ENCODE measurements around the gene ADAP1. TPM values are rescaled to one million over a fixed set of nuclear protein-coding genes. Genes with fewer than 3 reads are reported as not detected.
"Not testable (repeated sequence)": the region's sequence is repeated elsewhere in the genome, so short reads cannot be mapped to it uniquely, and the experiment has no call there.

The ADAP1 gene
- total and polyA plus RNA-seq, 7 donors: 11.4 to 157 (median 72.6) TPM

DNA sequence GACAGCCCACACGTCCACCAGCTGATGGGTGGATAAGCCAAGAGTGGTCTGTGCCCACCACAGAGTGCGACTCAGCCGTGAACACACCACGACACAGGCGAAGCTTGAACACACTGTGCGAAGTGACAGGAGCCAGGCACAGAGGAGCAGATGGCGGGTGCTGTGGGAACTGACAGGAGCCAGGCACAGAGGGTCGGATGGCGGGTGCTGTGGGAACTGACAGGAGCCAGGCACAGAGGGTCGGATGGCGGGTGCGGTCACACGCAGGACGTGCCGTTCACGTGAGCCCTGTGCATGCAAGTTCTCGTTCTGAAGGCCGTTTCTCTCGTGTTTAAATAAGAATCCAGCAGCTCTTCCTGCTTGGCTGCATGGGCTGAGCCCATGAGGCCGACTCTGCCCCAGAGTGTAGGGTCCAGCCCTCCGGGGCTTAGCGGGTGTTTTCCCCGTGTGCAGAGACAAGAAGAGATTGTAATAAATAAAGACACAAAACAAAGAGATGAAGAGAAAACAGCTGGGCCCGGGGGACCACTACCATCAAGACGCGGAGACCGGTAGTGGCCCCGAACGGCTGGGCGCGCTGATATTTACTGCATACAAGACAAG lies 5.9 kb upstream of the ADAP1 start:
- Histone ChIP-seq H3K4me1 (peaks cover 0 to 64% (median 45%) of the 10 kb centered on the region in 4 donors), H3K27me3 (no peaks in the 10 kb centered on the region), H3K27ac (peak overlapping the region in 3 of 4 donors; percentile 3 to 81 (median 75)), H3K36me3 (no peaks in the 10 kb centered on the region), H3K4me3 (peak overlapping the region in 1 of 4 donors; percentile 8), H3K9me3 (no peaks in the 10 kb centered on the region)
- peak; percentile 73 for DNase-seq
- TF ChIP-seq, protein P1, sequence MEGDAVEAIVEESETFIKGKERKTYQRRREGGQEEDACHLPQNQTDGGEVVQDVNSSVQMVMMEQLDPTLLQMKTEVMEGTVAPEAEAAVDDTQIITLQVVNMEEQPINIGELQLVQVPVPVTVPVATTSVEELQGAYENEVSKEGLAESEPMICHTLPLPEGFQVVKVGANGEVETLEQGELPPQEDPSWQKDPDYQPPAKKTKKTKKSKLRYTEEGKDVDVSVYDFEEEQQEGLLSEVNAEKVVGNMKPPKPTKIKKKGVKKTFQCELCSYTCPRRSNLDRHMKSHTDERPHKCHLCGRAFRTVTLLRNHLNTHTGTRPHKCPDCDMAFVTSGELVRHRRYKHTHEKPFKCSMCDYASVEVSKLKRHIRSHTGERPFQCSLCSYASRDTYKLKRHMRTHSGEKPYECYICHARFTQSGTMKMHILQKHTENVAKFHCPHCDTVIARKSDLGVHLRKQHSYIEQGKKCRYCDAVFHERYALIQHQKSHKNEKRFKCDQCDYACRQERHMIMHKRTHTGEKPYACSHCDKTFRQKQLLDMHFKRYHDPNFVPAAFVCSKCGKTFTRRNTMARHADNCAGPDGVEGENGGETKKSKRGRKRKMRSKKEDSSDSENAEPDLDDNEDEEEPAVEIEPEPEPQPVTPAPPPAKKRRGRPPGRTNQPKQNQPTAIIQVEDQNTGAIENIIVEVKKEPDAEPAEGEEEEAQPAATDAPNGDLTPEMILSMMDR (IDR thresholded peaks at IDR 0.05): no peak
- TF ChIP-seq EP300 (IDR thresholded peaks at IDR 0.05): peak in 1 of 4 donors; percentile 5
- no peak for TF ChIP-seq POLR2A (IDR thresholded peaks at IDR 0.05)
- peak in 1 of 4 donors; percentile 55 for TF ChIP-seq POLR2AphosphoS5 (IDR thresholded peaks at IDR 0.05)
- intact Hi-C loops (cut with DNase I): no loop called here
- 75 to 76% methylated on average over 31 of the region's 31 CpGs for WGBS, 2 donors

DNA sequence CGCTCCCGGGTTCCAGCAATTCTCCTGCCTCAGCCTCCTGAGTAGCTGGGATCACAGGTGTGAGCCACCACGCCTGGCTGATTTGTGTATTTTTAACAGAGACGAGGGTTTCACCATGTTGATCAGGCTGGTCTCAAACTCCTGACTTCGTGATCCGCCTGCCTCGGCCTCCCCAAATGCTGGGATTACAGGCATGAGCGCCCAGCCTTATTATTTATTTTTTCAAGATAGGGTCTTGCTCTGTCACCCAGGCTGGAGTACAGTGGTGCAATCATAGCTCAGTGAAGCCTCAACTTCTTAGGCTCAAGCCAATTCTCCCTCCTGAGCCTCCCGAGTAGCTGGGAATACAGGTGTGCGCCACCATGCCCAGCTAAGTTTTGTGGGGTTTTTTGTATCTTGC lies 5.3 kb upstream of the ADAP1 start:
- peak; percentile 34 for DNase-seq
- H3K36me3 ChIP-seq, H3K4me3 ChIP-seq, H3K27me3 ChIP-seq, H3K9me3 ChIP-seq: not testable (repeated sequence)
- Histone ChIP-seq H3K27ac (peak overlapping the region in 2 of 4 donors; percentile 75 to 81), H3K4me1 (peaks cover 0 to 64% (median 45%) of the 10 kb centered on the region in 4 donors)
- intact Hi-C loops (cut with DNase I): loop anchor here (10.0 kb wide), 2 partner anchors 145 to 175 kb away; no protein-coding TSS in a partner anchor
- 79 to 94% methylated on average over 10 of the region's 10 CpGs for WGBS, 2 donors

DNA sequence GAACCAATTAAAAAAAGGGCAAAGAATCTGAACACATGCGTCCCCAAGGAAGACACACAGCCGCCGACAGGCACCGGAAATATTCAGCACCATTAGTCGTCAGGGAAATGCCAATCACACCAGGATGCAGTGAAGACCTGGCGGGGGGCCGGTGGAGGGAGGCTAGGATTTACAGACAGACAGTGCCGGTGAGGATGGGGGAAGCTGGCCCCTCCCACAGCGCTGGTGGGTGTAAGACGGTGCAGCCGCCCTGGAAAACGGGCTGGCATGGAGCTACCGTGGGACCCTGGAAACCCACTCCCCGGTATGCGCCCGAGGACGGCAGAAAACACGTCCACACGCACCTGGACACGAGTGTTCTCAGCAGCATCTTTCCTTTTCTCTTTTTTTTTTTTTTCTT lies 4.8 kb upstream of the ADAP1 start:
- intact Hi-C loops (cut with DNase I): loop anchor here (10.0 kb wide), 2 partner anchors 144 to 174 kb away; no protein-coding TSS in a partner anchor
- Histone ChIP-seq H3K4me3 (no peak overlapping the region), H3K9me3 (no peaks in the 10 kb centered on the region), H3K27ac (no peak overlapping the region), H3K4me1 (peaks cover 0 to 61% (median 42%) of the 10 kb centered on the region in 4 donors), H3K27me3 (no peaks in the 10 kb centered on the region), H3K36me3 (no peaks in the 10 kb centered on the region)
- TF ChIP-seq POLR2AphosphoS5 (IDR thresholded peaks at IDR 0.05): no peak
- TF ChIP-seq POLR2A (IDR thresholded peaks at IDR 0.05): no peak
- no peak for TF ChIP-seq EP300 (IDR thresholded peaks at IDR 0.05)
- TF ChIP-seq, protein P1 (IDR thresholded peaks at IDR 0.05): no peak
- DNase-seq: peak; percentile 59
- 33 to 71% methylated on average over 20 of the region's 20 CpGs for WGBS, 2 donors

DNA sequence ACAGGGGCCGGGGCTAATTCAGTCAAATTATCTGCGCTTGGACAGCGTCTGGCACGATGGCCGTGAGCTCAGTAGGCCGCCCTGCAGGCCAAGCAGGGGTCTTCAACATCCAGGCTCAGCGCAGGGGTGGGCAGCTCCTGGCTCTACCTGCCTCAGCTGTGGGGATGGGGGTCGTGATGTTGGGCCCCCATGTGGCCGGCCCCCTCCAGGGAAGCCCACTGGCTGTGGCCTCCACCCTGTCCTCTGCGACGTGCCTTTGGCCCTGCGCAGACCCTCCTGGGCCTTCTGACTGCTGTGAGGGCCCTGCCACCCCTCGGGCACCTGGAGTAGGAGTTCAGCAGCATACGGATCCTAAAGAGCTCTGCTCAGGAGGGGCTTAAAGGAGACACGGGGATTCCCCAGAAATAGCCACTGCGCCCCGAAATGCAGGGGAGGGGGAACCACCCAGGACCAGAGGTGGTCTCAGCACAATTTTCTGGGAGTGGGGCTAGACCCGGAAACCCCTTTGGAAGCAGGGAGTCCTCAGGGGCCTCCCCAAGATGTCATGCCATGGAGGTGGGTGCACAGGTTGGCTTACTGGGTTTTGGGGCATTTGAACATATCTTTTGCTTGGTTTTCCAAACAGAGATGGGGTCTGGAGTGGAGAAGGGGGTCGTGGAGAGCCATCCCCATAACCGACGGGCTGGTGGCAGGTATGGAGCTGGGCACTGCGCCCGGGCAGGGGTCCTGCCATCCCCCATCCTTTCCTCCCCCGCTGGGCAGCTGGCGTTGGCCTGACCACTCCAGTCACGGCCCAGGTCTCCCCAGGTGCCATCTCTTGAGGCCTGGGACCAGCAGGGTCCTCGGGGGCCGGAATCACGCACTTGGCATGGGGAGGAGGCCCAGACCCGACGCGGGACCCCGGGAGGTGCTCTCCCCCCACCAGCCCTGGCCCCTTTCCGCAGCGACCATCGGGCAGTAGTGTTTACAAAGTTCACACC lies 4.0 kb upstream of the ADAP1 start:
- WGBS, 2 donors: 67 to 84% methylated on average over 36 of the region's 36 CpGs
- peak; percentile 69 for DNase-seq
- Histone ChIP-seq H3K4me3 (no peak overlapping the region), H3K4me1 (peaks cover 0 to 58% (median 39%) of the 10 kb centered on the region in 4 donors), H3K9me3 (no peaks in the 10 kb centered on the region), H3K27me3 (no peaks in the 10 kb centered on the region), H3K36me3 (no peaks in the 10 kb centered on the region), H3K27ac (no peak overlapping the region)
- intact Hi-C loops (cut with DNase I): loop anchor here (10.0 kb wide), 2 partner anchors 144 to 174 kb away; no protein-coding TSS in a partner anchor
- TF ChIP-seq EP300 (IDR thresholded peaks at IDR 0.05): no peak
- TF ChIP-seq, protein P1 (IDR thresholded peaks at IDR 0.05): no peak
- TF ChIP-seq POLR2A (IDR thresholded peaks at IDR 0.05): no peak
- TF ChIP-seq POLR2AphosphoS5 (IDR thresholded peaks at IDR 0.05): no peak

Measured in sigmoid colon (tissue), 7 donors.